IMR-90 (cell line): ENCODE results near the gene MIEF1.

Source experiments
- BHLHE40 ChIP-seq: fragments of 150-350 bp; IDR thresholded peaks from 2 replicates; pipeline ENCODE4 v1.6.1; 2016; ENCODE audit warnings: mild to moderate bottlenecking, low read depth, low read length
- CEBPB ChIP-seq: IDR thresholded peaks from 2 replicates; pipeline ENCODE4 v1.6.1; 2012; ENCODE audit warnings: low read depth, low read length, improper control_type of control experiment
- CHD1 ChIP-seq: IDR thresholded peaks from 2 replicates; pipeline ENCODE4 v1.6.1; 2012; ENCODE audit warnings: low read depth, low read length, improper control_type of control experiment
- MAFK ChIP-seq: IDR thresholded peaks from 2 replicates; pipeline ENCODE4 v1.6.1; 2012; ENCODE audit warnings: low read depth, low read length, improper control_type of control experiment
- MXI1 ChIP-seq: IDR thresholded peaks from 2 replicates; pipeline ENCODE4 v1.6.1; 2012; ENCODE audit warnings: low read depth, mild to moderate bottlenecking, low read length, moderate library complexity, borderline replicate concordance
- POLR2A ChIP-seq: IDR thresholded peaks from 2 replicates; pipeline ENCODE4 v1.6.1; 2012; ENCODE audit warnings: mild to moderate bottlenecking, low read depth, low read length
- RAD21 ChIP-seq: IDR thresholded peaks from 2 replicates; pipeline ENCODE4 v1.6.1; 2012; ENCODE audit warnings: low read length, improper control_type of control experiment
- RCOR1 ChIP-seq: IDR thresholded peaks from 2 replicates; pipeline ENCODE4 v1.6.1; 2012; ENCODE audit warnings: mild to moderate bottlenecking, low read length, improper control_type of control experiment; ENCODE audit not compliant: insufficient replicate concordance
- RFX5 ChIP-seq: IDR thresholded peaks from 2 replicates; pipeline ENCODE4 v1.8.0; 2012; ENCODE audit warnings: low read depth, mild to moderate bottlenecking, low read length, moderate library complexity
- SMC3 ChIP-seq: fragments of 150-350 bp; IDR thresholded peaks from 2 replicates; pipeline ENCODE4 v1.6.1; 2016; ENCODE audit warnings: low read depth, mild to moderate bottlenecking, antibody characterized with exemption, low read length, moderate library complexity
- TF ChIP-seq, protein P1 (sequence below): conservative IDR thresholded peaks from 2 replicates; pipeline ENCODE4 v1.5.1; 2012; ENCODE audit warnings: mild to moderate bottlenecking, low read depth, low read length, improper control_type of control experiment
- TF ChIP-seq, protein P2 (sequence below): fragments of 150-350 bp; IDR thresholded peaks from 2 replicates; pipeline ENCODE4 v1.6.1; 2016; ENCODE audit warnings: low read depth, mild to moderate bottlenecking, low read length, moderate library complexity, borderline replicate concordance
- TF ChIP-seq, protein P3 (sequence below): fragments of 150-350 bp; IDR thresholded peaks from 2 replicates; pipeline ENCODE4 v1.6.1; 2017; ENCODE audit warnings: mild to moderate bottlenecking, antibody characterized with exemption, low read length, low read depth

- TF ChIP-seq BHLHE40 (no peak), MAFK (no peak), POLR2A (no peak), MXI1 (no peak), RFX5 (no peak), RAD21 (no peak), CEBPB (no peak), CHD1 (no peak), RCOR1 (no peak), SMC3 (no peak)
- TF ChIP-seq, protein P1, sequence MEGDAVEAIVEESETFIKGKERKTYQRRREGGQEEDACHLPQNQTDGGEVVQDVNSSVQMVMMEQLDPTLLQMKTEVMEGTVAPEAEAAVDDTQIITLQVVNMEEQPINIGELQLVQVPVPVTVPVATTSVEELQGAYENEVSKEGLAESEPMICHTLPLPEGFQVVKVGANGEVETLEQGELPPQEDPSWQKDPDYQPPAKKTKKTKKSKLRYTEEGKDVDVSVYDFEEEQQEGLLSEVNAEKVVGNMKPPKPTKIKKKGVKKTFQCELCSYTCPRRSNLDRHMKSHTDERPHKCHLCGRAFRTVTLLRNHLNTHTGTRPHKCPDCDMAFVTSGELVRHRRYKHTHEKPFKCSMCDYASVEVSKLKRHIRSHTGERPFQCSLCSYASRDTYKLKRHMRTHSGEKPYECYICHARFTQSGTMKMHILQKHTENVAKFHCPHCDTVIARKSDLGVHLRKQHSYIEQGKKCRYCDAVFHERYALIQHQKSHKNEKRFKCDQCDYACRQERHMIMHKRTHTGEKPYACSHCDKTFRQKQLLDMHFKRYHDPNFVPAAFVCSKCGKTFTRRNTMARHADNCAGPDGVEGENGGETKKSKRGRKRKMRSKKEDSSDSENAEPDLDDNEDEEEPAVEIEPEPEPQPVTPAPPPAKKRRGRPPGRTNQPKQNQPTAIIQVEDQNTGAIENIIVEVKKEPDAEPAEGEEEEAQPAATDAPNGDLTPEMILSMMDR: no peak
- TF ChIP-seq, protein P2, sequence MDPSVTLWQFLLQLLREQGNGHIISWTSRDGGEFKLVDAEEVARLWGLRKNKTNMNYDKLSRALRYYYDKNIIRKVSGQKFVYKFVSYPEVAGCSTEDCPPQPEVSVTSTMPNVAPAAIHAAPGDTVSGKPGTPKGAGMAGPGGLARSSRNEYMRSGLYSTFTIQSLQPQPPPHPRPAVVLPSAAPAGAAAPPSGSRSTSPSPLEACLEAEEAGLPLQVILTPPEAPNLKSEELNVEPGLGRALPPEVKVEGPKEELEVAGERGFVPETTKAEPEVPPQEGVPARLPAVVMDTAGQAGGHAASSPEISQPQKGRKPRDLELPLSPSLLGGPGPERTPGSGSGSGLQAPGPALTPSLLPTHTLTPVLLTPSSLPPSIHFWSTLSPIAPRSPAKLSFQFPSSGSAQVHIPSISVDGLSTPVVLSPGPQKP: no peak
- TF ChIP-seq, protein P3, sequence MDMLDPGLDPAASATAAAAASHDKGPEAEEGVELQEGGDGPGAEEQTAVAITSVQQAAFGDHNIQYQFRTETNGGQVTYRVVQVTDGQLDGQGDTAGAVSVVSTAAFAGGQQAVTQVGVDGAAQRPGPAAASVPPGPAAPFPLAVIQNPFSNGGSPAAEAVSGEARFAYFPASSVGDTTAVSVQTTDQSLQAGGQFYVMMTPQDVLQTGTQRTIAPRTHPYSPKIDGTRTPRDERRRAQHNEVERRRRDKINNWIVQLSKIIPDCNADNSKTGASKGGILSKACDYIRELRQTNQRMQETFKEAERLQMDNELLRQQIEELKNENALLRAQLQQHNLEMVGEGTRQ: no peak
Observed at GRCh38 chr22:39456522-39457197, 45.4 kb upstream of the MIEF1 start, which contains the start of gene MGAT3.
